NCI-H526 treated with DMSO at 0.1 percent for 48 hours (cell line): Measurements from ENCODE around the gene PKMYT1.
"Not testable (repeated sequence)": the region's sequence is repeated elsewhere in the genome, so short reads cannot be mapped to it uniquely, and the experiment has no call there.

Source experiments
- DNase-seq: peaks from one replicate; lab custom pipeline; 2025; lab: John Stamatoyannopoulos, UW

PKMYT1 gene

GRCh38 chr16:2933701-2934100 lies 46.5 kb downstream of the PKMYT1 start:
- DNase-seq: no peak

- no peak for DNase-seq
Measured at GRCh38 chr16:2933136-2933535, 47.1 kb downstream of the PKMYT1 start.

- not testable (repeated sequence) for DNase-seq
Measured at GRCh38 chr16:2931231-2931914, 48.9 kb downstream of the PKMYT1 start.

- DNase-seq: no peak
Measured at GRCh38 chr16:2930236-2930635, 50.0 kb downstream of the PKMYT1 start.

GRCh38 chr16:2929693-2930092 lies 50.6 kb downstream of the PKMYT1 start:
- no peak for DNase-seq

GRCh38 chr16:2928796-2929195 lies 51.5 kb downstream of the PKMYT1 start:
- DNase-seq: no peak

- DNase-seq: not testable (repeated sequence)
Measured at GRCh38 chr16:2928151-2928550, 52.1 kb downstream of the PKMYT1 start.

GRCh38 chr16:2927010-2927646 lies 53.1 kb downstream of the PKMYT1 start:
- peak; percentile 22 for DNase-seq

GRCh38 chr16:2926650-2926999 lies 53.6 kb downstream of the PKMYT1 start:
- DNase-seq: no peak

- DNase-seq: no peak
Measured at GRCh38 chr16:2925951-2926649, 54.1 kb downstream of the PKMYT1 start.

GRCh38 chr16:2924901-2925755 lies 55.1 kb downstream of the PKMYT1 start:
- no peak for DNase-seq

GRCh38 chr16:2923481-2923880 lies 56.8 kb downstream of the PKMYT1 start:
- no peak for DNase-seq
